ENCODE measurements around the gene RALY.

The RALY gene

GRCh38 chr20:34079818-34080217 is 86.1 kb downstream of the RALY start:
- no peak for DNase-seq (ENCODE audit: low spot score)

GRCh38 chr20:34082232-34082887 is 88.6 kb downstream of the RALY start:
- no peak for DNase-seq (ENCODE audit: low spot score)

DNA sequence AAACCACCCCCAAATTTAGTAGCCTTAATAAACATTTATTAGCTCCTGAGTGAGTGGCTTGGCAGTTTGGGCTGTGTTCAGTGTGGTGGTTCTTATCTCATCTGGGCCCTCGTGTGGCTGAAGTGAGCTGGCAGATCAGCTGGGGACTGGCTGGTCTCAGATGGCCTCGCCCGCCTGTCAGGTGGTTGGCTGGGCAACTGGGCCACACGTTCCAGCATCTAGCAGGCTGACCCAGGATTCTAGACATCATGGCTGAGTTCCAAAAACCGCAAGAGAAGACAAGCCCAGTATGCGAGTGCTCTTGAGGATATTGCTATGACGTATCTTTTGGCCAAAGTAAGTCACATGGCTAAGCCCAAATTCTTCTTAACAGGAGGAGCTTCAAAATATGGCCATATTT is 89.4 kb downstream of the RALY start:
- DNase-seq (ENCODE audit: low spot score): peak; percentile 92

- no peak for DNase-seq (ENCODE audit: low spot score)
These were observed 90.1 kb downstream of the RALY start for GRCh38 chr20:34083781-34084180.

DNA sequence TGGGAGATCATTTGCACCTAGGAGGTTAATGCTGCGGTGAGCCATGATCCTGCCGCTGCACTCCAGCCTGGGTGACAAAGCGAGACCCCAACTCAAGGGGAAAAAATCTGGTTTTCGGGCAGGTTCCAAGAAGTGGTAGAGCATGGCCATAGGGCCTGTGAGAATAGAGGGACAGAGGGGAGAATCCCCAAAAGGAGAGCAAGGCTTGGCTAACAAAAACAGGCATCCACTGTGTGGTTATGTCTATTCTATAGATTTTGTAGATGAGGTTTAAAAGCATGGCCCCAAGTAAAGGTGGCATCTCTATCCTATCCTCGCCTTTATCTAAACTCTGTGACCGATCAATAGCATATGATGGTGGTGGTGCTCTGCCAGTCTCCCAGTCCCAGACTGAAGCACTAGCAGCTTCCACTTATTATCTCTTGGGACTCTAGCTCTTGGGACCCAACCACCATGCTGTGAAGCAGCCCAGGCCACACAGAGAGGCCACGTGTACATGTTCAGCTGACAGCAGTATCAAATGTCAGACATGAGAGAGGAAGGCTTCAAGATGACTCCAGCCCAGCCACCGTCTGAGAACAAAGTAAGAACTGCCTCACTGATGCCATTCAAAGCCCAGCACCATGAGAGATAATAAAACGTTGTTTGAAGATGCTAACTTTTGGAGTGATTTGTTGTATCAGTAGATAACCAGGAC is 90.7 kb downstream of the RALY start:
- DNase-seq (ENCODE audit: low spot score): no peak

DNA sequence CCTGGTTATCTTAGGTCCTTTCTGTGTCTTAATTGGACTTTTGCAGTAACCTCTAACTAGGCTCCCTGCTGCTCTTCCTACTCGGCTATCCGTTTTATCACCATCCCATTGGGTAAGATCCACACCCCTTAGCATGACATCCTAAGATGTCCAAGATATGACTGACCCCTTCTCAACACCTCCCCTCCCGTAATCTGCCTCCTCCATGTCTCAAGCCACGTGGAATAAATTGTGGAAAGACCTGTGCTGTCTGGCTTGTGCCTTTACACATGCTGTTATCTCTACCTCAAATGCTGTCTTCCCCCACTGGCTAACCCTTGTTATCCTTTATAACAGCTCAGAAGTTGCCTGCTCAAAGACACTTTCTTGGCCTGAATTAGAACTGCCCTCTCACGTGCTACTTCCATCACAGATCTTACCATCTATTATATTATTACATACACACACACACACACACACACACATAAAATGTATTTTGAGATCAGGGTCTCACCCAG is 91.9 kb downstream of the RALY start:
- DNase-seq (ENCODE audit: low spot score): no peak

- DNase-seq (ENCODE audit: low spot score): no peak
These were observed 94.8 kb downstream of the RALY start for GRCh38 chr20:34088305-34089174.

GRCh38 chr20:34089175-34089479 is 95.4 kb downstream of the RALY start:
- no peak for DNase-seq (ENCODE audit: low spot score)

DNA sequence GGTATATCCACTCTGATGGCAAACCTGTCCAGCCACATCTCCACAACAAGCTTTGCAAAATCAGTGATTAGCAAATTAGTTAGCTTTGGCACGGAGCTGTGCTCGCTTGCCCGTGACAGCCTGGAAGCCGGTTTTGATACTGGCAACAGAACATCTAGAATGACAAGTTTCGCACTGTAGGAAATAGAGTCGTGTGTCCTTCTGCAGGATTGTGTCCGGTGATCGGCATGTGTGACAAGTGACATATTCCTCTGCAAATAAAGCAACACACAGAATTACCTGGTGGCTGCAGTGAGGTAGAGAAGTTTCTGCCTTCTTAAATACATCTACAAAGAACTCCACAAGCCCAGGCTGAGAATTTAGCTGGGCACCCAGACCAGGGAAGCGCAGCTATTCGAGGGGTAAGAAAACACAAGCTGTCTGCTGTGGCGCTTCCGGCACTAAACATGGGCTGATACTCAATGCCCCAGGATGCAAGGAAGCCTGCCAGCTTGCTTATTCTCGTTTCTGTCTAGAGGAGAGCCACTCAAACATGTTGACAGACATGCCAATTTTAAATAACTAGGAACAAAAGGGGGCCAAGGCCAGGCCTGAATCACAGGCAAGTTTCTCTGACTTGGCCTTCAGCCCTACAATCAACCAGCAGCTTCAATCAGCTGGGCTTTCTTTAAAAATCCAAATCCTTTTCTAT is 96.1 kb downstream of the RALY start:
- DNase-seq (ENCODE audit: low spot score): no peak

DNA sequence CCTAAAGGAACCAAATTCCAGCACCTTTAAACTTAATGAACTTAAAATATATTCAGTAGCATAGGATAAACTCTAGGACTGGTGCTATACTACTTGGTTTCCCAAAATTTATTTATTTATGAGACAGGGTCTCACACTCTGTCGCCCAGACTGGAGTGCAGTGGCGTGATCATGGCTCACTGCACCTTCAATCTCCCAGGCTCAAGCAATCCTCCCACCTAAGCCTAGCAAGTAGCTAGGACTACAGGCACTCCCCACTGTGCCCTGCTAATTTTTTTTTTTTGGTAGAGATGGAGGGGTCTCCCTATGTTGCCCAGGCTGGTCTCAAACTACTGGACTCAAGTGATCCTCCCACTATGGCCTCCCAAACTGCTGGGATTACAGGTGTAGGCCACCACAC is 96.9 kb downstream of the RALY start:
- no peak for DNase-seq (ENCODE audit: low spot score)

DNA sequence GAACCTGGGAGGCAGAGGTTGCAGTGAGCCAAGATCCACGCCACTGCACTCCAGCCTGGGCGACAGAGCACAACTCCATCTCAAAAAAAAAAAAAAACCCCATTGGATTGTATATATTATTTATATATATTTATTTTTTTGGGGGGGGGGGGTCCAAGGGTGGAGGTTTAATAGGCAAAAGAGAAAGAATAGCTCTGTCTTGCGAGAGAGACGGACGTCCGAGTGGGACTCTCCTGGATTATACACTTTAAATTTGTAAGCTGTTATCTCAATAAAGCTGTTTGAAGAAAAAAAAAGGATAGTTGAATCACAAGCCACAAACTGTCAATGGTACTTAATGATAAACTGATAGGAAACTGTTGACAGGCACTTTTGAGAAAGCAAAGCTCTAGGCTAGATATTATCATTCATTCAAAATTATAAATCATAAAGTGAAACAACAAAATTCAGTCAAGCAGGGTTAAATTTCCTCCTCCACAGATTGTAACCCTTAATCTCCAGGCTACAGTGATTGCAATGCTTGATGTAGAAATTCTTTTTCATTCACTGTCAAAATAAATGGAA is 98.0 kb downstream of the RALY start:
- DNase-seq (ENCODE audit: low spot score): no peak

- no peak for DNase-seq (ENCODE audit: low spot score)
These were observed 100.2 kb downstream of the RALY start for GRCh38 chr20:34093895-34094294.

DNA sequence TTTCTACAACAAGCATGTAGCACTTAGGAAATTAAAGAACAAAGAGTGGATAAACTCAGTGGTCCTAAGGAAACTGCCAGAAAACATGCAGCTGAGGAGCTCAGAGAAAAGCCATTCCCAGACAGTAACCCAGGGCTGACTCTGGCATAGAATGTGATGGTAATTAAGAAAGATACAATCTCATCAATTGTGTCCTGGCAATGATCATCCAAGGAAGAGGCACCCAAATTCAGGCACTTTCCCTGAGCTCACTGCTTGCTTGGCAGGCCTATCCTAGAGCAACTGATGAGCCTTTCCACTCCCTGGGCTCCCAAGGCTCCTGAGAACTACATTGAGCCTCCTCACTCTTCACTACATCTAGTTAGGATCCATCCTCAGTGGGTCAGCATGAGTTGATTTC is 102.1 kb downstream of the RALY start:
- no peak for DNase-seq (ENCODE audit: low spot score)

DNA sequence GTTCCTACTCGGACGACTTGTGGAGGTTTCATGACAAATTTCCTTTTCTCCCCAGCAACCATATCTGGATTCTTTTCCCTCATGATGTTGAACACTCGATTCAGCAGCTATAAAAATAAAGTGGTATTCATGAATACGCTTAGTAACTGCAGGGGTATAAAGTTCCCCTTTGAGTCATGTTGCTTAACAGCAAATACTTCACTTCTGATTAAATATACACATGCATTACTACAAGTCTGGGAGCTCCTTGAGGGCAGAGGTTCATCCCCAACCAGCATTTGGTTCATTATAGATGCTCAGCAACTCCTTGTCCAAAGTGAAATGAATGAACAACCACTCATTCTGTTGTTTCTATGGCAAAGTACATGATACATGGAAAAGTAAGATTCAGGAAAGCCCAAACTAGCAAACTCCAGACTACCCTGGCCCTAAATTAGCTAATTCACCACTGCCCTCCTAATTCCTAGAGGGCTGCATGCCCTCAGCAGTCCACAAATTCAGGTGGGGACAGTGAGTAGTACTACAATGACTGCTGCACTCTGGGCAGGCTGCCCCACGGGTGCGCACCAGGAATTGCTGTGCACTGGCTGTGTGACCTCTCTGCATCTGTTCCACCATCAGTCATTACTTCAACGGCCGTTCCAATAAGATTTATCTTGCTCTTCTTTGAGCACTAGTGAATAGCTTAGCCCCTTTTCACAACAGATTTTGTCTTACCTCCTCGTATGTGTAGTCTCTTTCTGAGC is 103.2 kb downstream of the RALY start:
- no peak for DNase-seq (ENCODE audit: low spot score)

DNA sequence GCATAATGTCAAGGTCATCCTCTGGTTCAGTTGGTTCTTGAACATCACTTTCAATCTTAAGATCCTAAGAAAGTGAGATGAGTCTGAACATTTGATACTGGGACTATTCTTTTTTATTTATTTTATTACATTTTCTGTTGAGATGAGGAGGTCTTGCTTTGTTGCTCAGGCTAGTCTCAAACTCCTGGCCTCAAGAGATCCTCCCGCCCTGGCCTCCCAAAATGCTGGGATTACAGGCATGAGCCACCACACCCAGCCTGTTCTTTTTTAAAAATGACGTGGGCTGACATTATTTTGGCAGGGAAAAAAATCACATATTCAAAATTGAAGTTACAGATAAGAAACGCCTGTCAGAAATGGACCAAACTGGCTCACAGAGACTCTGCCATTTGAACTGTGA is 104.9 kb downstream of the RALY start:
- DNase-seq (ENCODE audit: low spot score): no peak

GRCh38 chr20:34099675-34100074 is 106.0 kb downstream of the RALY start:
- no peak for DNase-seq (ENCODE audit: low spot score)

DNA sequence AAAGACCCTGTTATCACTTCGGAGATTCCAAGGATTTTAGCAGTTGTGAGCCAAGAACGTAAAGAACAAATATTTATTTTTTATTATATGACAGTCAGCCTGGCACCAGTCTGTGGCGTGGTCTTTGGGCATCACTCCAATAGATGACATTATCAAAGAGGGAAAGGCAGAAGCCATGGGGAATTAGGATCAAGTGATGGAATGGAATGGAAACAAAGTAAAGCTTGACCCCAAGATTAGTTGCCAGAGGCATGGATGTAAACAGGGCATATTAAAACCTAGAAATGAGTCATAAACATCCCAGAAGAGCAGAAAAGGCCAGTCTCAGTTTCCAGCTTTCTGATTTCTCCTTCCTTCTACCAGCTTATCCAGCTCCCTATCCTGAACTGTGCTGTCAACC is 106.9 kb downstream of the RALY start:
- DNase-seq (ENCODE audit: low spot score): no peak

DNA sequence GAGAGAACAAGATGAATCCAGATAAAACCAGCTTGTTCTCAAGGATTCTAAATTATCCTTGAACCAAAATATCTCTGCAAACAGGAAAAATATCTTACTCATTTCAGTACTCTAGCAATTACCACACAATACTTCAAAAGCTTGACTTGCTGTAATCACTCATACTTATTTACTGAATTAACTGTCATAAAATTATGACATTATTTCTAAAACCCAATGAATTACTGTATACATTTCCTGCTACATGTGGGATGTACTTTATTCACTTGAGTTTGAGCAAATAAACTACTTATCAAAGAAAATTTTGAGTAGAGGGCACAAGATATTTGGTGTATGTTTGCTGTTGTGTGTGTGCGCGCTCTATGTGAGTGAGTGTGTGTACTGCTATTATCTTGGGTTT is 108.6 kb downstream of the RALY start:
- DNase-seq (ENCODE audit: low spot score): no peak

GRCh38 chr20:34104059-34104458 is 110.3 kb downstream of the RALY start:
- no peak for DNase-seq (ENCODE audit: low spot score)

- DNase-seq (ENCODE audit: low spot score): no peak
These were observed 112.4 kb downstream of the RALY start for GRCh38 chr20:34105978-34106675.

All from AG08395 (cell line).